ENCODE measurements around the gene CACNA1E.

The CACNA1E gene

DNA sequence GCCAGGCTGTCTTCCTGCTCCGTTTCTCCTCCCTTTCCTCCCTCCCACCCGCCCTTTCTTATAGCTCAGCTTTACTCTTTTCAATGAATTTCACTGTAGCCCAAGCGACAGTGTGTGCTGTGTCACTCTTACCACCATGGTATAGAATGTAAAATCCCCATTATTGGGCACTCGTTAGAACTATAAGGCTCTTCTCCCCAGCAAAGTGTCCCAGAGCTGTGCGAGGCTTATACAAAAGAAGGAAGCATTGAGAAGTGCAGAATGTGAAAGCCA lies 192.5 kb downstream of the CACNA1E start:
- ATAC-seq (replicated peaks) (no peak), DNase-seq (no peak)
- peaks cover 3% of the 10 kb centered on the region for H3K36me3 Mint-ChIP-seq (ENCODE audit: insufficient read depth)
- no peak overlapping the region for H3K4me3 Mint-ChIP-seq
- H3K9me3 Mint-ChIP-seq: no peaks in the 10 kb centered on the region
- no peak overlapping the region for H3K27ac Mint-ChIP-seq
- peaks cover 42 to 56% of the 10 kb centered on the region in 2 donors for H3K27me3 Mint-ChIP-seq
- no peaks in the 10 kb centered on the region for H3K4me1 Mint-ChIP-seq (ENCODE audit: low read depth in 2 of 2)

DNA sequence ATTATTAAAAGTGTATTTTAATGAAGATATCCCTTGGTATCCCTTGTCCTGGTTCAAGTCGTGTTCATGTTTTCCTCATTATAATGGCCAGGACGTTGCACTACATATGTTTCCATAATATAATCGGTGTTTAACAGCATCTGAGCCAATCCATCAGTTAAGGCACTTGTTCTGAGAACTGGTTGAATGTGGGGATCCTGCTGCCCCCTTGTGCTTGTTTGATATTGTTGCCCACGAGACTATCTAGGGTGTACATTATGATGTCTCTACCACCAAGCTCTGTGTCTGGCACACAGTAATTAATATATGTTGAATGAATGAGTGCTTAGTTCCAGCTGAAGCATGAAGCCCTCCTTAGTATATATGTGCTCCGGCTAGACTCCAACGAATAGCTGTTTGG lies 193.0 kb downstream of the CACNA1E start:
- Mint-ChIP-seq H3K36me3 (ENCODE audit: insufficient read depth) (peaks cover 3% of the 10 kb centered on the region), H3K4me1 (ENCODE audit: low read depth in 2 of 2) (no peaks in the 10 kb centered on the region), H3K4me3 (no peak overlapping the region), H3K9me3 (no peaks in the 10 kb centered on the region), H3K27me3 (peaks cover 42 to 60% of the 10 kb centered on the region in 2 donors), H3K27ac (no peak overlapping the region)
- ATAC-seq (replicated peaks) (no peak), DNase-seq (no peak)

DNA sequence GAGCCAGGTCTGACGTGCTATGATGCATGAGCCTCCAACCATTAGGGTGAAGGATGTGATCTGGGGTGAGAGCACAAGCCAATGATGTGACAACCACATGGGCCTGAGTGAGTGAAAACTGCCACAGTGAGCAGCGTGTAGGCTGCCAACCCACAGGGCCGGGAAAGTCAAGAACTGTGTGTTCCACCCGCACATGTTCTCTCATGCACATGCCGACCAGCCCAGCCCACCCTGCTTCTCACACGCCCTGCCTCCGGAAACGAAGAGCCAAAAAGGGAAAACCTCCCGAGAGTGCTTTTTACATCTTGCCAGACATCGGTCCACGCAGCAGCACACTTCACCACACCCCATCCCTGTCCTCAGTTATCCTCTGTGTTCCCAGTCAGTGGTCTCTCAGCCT lies 197.0 kb downstream of the CACNA1E start:
- no peak overlapping the region for H3K4me3 Mint-ChIP-seq
- peaks cover 0 to 2% of the 10 kb centered on the region in 2 donors for H3K9me3 Mint-ChIP-seq
- ATAC-seq (replicated peaks) (no peak), DNase-seq (no peak)
- no peaks in the 10 kb centered on the region for H3K36me3 Mint-ChIP-seq (ENCODE audit: insufficient read depth)
- H3K27me3 Mint-ChIP-seq: peaks cover 15 to 38% of the 10 kb centered on the region in 2 donors
- H3K4me1 Mint-ChIP-seq (ENCODE audit: low read depth in 2 of 2): no peaks in the 10 kb centered on the region
- H3K27ac Mint-ChIP-seq: no peak overlapping the region

DNA sequence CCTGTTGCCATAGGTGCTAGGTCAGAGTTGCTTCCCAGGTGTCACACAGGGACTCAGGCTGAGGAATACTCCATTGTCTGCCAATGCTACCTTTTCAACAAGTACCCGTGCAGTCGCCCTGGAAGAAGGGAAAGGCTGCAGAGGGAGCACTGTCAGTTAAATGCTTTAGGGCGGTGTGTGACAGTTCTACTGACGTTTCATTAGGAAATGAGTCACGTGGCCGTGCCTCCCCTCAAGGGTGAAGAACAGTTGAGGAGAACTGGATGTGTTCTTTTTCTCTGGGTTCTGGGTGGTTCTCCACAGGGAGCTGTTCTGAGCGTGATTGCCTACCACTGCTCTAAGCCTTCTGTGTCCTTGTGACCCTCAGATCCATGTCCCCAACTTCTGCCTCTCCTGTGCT lies 197.6 kb downstream of the CACNA1E start:
- no peak for DNase-seq
- no peaks in the 10 kb centered on the region for H3K36me3 Mint-ChIP-seq (ENCODE audit: insufficient read depth)

DNA sequence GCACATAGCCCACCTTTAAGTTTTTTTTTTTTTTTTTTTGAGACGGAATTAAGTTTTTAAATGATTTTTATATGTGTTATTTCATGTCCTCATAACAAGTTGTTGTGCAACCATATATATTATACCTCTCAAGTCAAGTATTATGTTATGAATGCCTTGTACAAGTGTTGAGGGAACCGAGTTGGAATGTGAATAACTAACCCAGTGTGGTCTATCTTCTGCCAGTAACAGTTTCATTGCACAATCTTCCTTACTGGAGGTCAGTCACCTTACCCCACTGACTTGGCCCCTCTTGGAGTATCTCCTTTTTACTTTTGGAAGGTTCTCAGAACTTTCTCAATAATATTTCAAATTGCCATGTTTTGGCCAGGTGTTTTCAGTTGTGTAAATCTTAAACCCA lies 201.9 kb downstream of the CACNA1E start:
- ATAC-seq (replicated peaks) (no peak), DNase-seq (no peak)
- no peak overlapping the region for H3K4me3 Mint-ChIP-seq
- peaks cover 22 to 40% of the 10 kb centered on the region in 2 donors for H3K27me3 Mint-ChIP-seq
- no peaks in the 10 kb centered on the region for H3K36me3 Mint-ChIP-seq (ENCODE audit: insufficient read depth)
- H3K9me3 Mint-ChIP-seq: peaks cover 0 to 4% of the 10 kb centered on the region in 2 donors
- no peaks in the 10 kb centered on the region for H3K4me1 Mint-ChIP-seq (ENCODE audit: low read depth in 2 of 2)
- no peak overlapping the region for H3K27ac Mint-ChIP-seq

More for the DNA sequence above, 197.6 kb downstream of the CACNA1E start:
- H3K4me3 Mint-ChIP-seq: no peak overlapping the region
- ATAC-seq (replicated peaks): no peak
- no peaks in the 10 kb centered on the region for H3K4me1 Mint-ChIP-seq (ENCODE audit: low read depth in 2 of 2)
- H3K27me3 Mint-ChIP-seq: peaks cover 14 to 38% of the 10 kb centered on the region in 2 donors
- H3K9me3 Mint-ChIP-seq: peaks cover 0 to 2% of the 10 kb centered on the region in 2 donors
- no peak overlapping the region for H3K27ac Mint-ChIP-seq

DNA sequence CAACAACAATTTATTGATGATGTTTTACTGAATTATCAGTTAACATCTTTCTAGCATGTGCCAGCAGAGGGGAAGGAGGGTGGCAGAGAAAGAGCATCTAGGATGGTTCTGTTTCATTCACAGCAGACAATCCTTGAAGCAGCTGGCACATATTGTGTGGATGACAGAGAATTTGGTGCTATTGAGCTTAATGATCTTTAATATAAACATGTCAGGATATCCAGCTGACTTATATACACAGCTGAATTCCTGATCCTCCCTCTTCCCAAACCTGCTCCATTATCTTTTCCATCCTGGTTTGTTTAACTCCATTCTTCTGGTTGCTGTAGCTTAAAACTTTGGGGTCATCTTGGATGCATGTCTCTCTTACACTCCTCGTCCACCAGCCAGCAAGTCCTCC lies 218.6 kb downstream of the CACNA1E start:
- Mint-ChIP-seq H3K27ac (no peak overlapping the region), H3K4me1 (ENCODE audit: low read depth in 2 of 2) (no peaks in the 10 kb centered on the region), H3K36me3 (ENCODE audit: insufficient read depth) (no peaks in the 10 kb centered on the region), H3K9me3 (peaks cover 0 to 3% of the 10 kb centered on the region in 2 donors), H3K4me3 (no peak overlapping the region), H3K27me3 (peaks cover 16 to 19% of the 10 kb centered on the region in 2 donors)
- no peak for ATAC-seq (replicated peaks)
- DNase-seq: no peak

DNA sequence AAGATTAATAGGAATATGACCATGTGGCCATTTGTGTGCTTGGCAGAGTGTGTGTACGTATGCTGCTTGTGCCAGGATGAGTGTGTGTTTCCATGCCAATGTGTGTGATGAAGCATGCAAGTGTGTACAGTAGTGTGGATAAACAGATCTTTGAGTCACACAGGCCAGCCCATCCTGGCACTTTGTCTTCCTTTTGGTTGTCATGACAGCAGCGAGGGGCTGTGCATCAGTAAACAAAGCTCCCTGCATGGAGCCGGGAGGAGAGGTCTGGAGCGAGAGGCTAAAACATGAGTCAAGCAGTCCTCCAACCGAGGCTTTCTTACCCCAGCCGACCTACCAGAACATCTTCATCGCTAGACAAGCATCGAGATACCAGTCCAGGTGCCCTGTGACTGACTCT lies 221.2 kb downstream of the CACNA1E start:
- Mint-ChIP-seq H3K27ac (no peak overlapping the region), H3K4me1 (ENCODE audit: low read depth in 2 of 2) (no peaks in the 10 kb centered on the region), H3K36me3 (ENCODE audit: insufficient read depth) (no peaks in the 10 kb centered on the region), H3K4me3 (no peak overlapping the region), H3K9me3 (no peaks in the 10 kb centered on the region), H3K27me3 (peaks cover 10 to 11% of the 10 kb centered on the region in 2 donors)
- no peak for DNase-seq
- ATAC-seq (replicated peaks): no peak

DNA sequence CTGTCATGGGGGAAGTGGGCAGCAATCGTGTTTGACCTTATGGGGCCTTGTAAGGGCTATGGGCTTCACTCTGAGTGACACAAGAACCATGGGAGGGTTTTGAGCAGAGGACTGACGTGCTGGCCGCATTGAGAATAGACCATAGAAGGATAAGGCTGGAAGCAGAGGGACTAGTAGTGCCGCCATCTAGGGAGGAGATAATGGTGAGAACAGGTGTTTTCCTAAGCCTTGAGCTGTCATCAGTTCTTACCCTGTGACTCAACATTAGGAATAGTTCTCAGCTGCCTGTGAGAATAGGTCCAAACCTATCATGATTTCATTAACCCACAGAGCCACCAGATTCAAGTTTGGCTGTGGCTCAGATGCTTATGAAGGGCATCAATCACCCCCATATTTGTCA lies 228.5 kb downstream of the CACNA1E start:
- ATAC-seq (replicated peaks) (no peak), DNase-seq (no peak)
- no peaks in the 10 kb centered on the region for H3K9me3 Mint-ChIP-seq
- no peaks in the 10 kb centered on the region for H3K4me1 Mint-ChIP-seq (ENCODE audit: low read depth in 2 of 2)
- H3K27me3 Mint-ChIP-seq: peaks cover 5 to 23% of the 10 kb centered on the region in 2 donors
- H3K27ac Mint-ChIP-seq: no peak overlapping the region
- no peak overlapping the region for H3K4me3 Mint-ChIP-seq
- H3K36me3 Mint-ChIP-seq (ENCODE audit: insufficient read depth): no peaks in the 10 kb centered on the region

DNA sequence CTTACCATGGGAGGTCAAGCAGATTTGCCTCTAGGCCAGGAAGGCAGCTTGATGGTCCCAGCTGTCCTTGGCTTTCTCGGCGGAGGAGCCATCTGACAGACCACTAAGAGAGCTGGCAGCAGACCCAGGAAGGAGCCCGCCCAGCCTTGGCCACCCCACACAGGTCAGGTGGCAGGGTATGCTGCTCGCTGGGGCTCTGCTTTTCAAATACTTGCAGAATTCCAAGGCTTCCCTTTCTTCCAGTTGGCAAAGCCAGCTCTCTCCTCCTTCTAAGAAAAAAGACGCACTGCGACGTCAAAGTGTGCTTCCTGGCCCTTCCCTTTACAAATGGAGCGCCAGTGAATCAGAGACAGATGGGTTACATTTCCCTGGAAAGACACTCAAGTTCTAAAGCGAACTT lies 229.4 kb downstream of the CACNA1E start:
- Mint-ChIP-seq H3K36me3 (ENCODE audit: insufficient read depth) (no peaks in the 10 kb centered on the region), H3K9me3 (no peaks in the 10 kb centered on the region), H3K27ac (no peak overlapping the region), H3K4me1 (ENCODE audit: low read depth in 2 of 2) (no peaks in the 10 kb centered on the region), H3K27me3 (peaks cover 5 to 32% of the 10 kb centered on the region in 2 donors), H3K4me3 (no peak overlapping the region)
- no peak for ATAC-seq (replicated peaks)
- DNase-seq: no peak

DNA sequence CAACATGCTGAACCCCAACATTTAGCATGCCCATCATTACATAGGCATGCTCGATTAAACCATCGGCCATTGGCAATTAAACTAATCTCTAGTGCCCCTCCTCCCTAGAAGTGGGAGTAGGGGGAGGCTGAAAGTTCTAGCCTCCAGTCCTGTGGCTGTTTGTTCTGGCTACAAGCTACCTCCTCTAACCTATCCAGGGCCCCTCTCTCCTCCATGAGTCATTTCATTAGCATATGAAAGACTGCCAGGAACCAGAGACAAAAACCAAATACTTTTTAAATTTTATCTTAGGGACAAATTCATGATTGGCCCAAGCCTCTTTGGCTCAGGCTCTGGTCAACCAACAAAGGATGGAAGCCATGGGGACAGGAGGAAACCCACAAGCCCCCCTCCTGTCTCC lies 231.1 kb downstream of the CACNA1E start:
- no peaks in the 10 kb centered on the region for H3K36me3 Mint-ChIP-seq (ENCODE audit: insufficient read depth)
- H3K27ac Mint-ChIP-seq: no peak overlapping the region
- DNase-seq (no peak), ATAC-seq (replicated peaks) (no peak)
- H3K9me3 Mint-ChIP-seq: no peaks in the 10 kb centered on the region
- no peak overlapping the region for H3K4me3 Mint-ChIP-seq
- H3K27me3 Mint-ChIP-seq: peaks cover 5 to 36% of the 10 kb centered on the region in 2 donors
- H3K4me1 Mint-ChIP-seq (ENCODE audit: low read depth in 2 of 2): no peaks in the 10 kb centered on the region

DNA sequence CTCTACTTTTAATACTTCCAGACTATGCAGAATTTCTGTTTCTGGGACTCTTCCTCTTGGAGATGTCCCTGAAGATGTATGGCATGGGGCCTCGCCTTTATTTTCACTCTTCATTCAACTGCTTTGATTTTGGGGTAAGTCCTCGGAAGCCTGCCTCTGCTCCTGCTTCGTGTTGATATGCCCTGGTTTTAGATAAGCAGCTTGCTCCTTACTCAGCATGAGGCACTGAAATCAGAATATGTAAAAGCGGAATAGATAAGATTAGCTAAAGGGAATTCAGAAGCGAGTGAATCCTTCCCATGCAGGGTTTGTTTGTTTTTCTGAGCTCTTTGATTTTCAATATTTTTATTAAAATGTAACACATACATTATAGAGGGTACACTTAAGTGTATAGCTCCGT lies 234.7 kb downstream of the CACNA1E start:
- no peak overlapping the region for H3K4me3 Mint-ChIP-seq
- H3K9me3 Mint-ChIP-seq: no peaks in the 10 kb centered on the region
- peaks cover 10 to 36% of the 10 kb centered on the region in 2 donors for H3K27me3 Mint-ChIP-seq
- no peak for ATAC-seq (replicated peaks)
- no peak overlapping the region for H3K27ac Mint-ChIP-seq
- H3K4me1 Mint-ChIP-seq (ENCODE audit: low read depth in 2 of 2): no peaks in the 10 kb centered on the region
- no peak for DNase-seq
- H3K36me3 Mint-ChIP-seq (ENCODE audit: insufficient read depth): no peaks in the 10 kb centered on the region

DNA sequence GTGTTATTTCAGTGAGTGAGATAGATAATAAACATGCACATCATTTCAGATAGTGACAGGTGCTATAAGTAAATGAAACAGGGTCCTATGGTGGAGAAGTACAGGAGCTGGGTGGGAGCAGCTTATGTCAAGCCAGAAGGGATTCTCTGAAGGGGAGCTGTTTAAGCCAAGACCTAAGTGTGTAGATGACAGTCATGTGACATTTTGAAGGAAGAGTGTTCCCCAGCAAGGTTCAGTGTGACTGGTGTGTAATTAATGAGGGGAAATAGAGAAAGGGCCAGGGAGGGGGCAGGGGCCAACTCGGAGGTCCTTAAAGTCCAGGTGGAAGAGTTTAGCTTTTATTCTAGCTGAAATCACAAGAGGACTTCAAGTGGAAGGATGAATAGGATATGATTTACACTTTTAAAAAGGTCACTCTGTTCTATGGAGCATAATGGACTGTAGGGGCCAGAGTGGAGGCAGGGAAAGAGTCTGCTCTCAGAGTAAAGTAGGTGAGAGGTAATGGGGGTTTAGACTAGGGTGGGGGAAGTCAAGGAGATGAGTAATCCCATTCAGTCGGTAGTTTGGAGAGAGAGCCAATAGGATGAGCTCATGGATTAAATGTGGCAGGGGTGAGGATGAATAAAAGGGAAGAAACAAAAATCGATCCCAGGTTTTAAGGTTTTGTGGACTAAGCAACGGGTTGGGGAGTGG lies 243.1 kb downstream of the CACNA1E start:
- Mint-ChIP-seq H3K9me3 (no peaks in the 10 kb centered on the region), H3K27me3 (peaks cover 16 to 22% of the 10 kb centered on the region in 2 donors), H3K27ac (no peak overlapping the region), H3K4me1 (ENCODE audit: low read depth in 2 of 2) (no peaks in the 10 kb centered on the region), H3K4me3 (no peak overlapping the region), H3K36me3 (ENCODE audit: insufficient read depth) (no peaks in the 10 kb centered on the region)
- DNase-seq (no peak), ATAC-seq (replicated peaks) (no peak)

DNA sequence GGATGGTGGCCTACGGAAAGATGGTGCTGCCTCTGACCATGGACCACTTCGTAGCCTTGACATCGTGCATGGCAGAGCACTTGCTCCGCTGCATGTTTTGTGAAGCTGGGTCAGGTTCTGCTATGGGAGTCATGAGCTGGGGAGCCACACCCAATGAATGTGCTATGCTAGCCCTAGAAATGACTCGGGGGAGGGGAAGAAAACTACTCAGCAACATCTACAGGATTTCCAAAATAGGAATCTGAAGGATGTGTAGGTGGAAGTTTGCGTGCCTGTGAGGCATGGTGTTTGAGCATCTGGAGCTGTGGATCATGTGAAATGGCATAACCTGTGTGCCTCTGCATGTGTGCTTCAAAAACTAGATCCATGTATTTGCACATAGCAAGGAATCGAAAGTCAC lies 247.3 kb downstream of the CACNA1E start:
- DNase-seq (no peak), ATAC-seq (replicated peaks) (no peak)
- no peaks in the 10 kb centered on the region for H3K36me3 Mint-ChIP-seq (ENCODE audit: insufficient read depth)
- peaks cover 24 to 34% of the 10 kb centered on the region in 2 donors for H3K27me3 Mint-ChIP-seq
- no peak overlapping the region for H3K4me3 Mint-ChIP-seq
- H3K27ac Mint-ChIP-seq: no peak overlapping the region
- no peaks in the 10 kb centered on the region for H3K9me3 Mint-ChIP-seq
- H3K4me1 Mint-ChIP-seq (ENCODE audit: low read depth in 2 of 2): no peaks in the 10 kb centered on the region

DNA sequence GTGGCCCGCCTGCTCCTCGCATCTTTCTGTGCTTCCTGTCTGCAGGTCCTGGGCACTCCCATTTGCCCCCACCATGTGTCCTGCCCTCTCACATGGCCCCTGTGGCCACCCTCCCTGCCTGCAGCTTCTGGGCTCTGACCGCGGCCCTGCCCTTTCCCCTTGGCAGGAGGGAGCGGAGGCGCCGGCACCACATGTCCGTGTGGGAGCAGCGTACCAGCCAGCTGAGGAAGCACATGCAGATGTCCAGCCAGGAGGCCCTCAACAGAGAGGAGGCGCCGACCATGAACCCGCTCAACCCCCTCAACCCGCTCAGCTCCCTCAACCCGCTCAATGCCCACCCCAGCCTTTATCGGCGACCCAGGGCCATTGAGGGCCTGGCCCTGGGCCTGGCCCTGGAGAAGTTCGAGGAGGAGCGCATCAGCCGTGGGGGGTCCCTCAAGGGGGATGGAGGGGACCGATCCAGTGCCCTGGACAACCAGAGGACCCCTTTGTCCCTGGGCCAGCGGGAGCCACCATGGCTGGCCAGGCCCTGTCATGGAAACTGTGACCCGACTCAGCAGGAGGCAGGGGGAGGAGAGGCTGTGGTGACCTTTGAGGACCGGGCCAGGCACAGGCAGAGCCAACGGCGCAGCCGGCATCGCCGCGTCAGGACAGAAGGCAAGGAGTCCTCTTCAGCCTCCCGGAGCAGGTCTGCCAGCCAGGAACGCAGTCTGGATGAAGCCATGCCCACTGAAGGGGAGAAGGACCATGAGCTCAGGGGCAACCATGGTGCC lies 249.1 kb downstream of the CACNA1E start:
- ATAC-seq (replicated peaks) (no peak), DNase-seq (no peak)
- H3K4me3 Mint-ChIP-seq: no peak overlapping the region
- H3K27me3 Mint-ChIP-seq: peaks cover 15 to 30% of the 10 kb centered on the region in 2 donors
- H3K27ac Mint-ChIP-seq: no peak overlapping the region
- H3K36me3 Mint-ChIP-seq (ENCODE audit: insufficient read depth): no peaks in the 10 kb centered on the region
- H3K4me1 Mint-ChIP-seq (ENCODE audit: low read depth in 2 of 2): no peaks in the 10 kb centered on the region
- no peaks in the 10 kb centered on the region for H3K9me3 Mint-ChIP-seq

Data from effector memory CD8-positive, alpha-beta T cell (primary cell).